Left ventricle myocardium inferior (tissue), 1 donor: ENCODE results near the gene SUV39H2. TPM values are rescaled to one million over a fixed set of nuclear protein-coding genes. Genes with fewer than 3 reads are reported as not detected.

Experiments
- DNase-seq: peaks from one replicate; pipeline ENCODE4 v3.0.0-alpha.2; 2020
- H3K27ac ChIP-seq: fragments of 200-600 bp; replicated peaks from 2 replicates; pipeline ENCODE4 v1.8.0; 2021
- H3K27me3 ChIP-seq: fragments of 200-600 bp; 2 replicates; pipeline ENCODE4 v1.8.0; 2021; ENCODE audit warnings: low read depth
- H3K36me3 ChIP-seq: fragments of 200-600 bp; 2 replicates; pipeline ENCODE4 v1.8.0; 2021
- H3K4me1 ChIP-seq: fragments of 200-600 bp; 2 replicates; pipeline ENCODE4 v1.8.0; 2021
- H3K4me3 ChIP-seq: fragments of 200-600 bp; 2 replicates; pipeline ENCODE4 v1.8.0; 2021; ENCODE audit warnings: mild to moderate bottlenecking, moderate library complexity
- H3K9me3 ChIP-seq: fragments of 200-600 bp; replicated peaks from 2 replicates; pipeline ENCODE4 v1.8.0; 2021
- intact Hi-C: fragments of 100-400 bp; cut with micrococcal nuclease; formaldehyde crosslinking; loops from one replicate; pipeline ENCODE4 v1.11.0; 2022
- total RNA-seq: library from RNA; stranded (reverse); fragmentation: NEBNext Ultra II Directional; extraction: Animal tissue kit (Norgen Biotek cat#: 25700); gene quantifications from one replicate; pipeline ENCODE4 v1.2.1, GENCODE V29; 2021
- TF ChIP-seq, protein P1 (sequence below): fragments of 200-600 bp; IDR thresholded peaks from 2 replicates; pipeline ENCODE4 v1.8.0; 2021; ENCODE audit warnings: antibody characterized with exemption, mild to moderate bottlenecking, borderline replicate concordance
- donor health status: DM: no; HTN: yes; CAD: no; lungs with severe emphysema.

SUV39H2 gene
- total RNA-seq, 1 donor from 2014 or later = 4.8 TPM

GRCh38 chr10:14844948-14845347 is 33.7 kb upstream of the SUV39H2 start:
- Histone ChIP-seq H3K27me3 (no peaks in the 10 kb centered on the region), H3K4me3 (no peak overlapping the region), H3K9me3 (no peaks in the 10 kb centered on the region), H3K4me1 (peaks cover 2% of the 10 kb centered on the region), H3K27ac (no peak overlapping the region), H3K36me3 (peaks cover 65% of the 10 kb centered on the region)
- no peak for DNase-seq
- TF ChIP-seq, protein P1, sequence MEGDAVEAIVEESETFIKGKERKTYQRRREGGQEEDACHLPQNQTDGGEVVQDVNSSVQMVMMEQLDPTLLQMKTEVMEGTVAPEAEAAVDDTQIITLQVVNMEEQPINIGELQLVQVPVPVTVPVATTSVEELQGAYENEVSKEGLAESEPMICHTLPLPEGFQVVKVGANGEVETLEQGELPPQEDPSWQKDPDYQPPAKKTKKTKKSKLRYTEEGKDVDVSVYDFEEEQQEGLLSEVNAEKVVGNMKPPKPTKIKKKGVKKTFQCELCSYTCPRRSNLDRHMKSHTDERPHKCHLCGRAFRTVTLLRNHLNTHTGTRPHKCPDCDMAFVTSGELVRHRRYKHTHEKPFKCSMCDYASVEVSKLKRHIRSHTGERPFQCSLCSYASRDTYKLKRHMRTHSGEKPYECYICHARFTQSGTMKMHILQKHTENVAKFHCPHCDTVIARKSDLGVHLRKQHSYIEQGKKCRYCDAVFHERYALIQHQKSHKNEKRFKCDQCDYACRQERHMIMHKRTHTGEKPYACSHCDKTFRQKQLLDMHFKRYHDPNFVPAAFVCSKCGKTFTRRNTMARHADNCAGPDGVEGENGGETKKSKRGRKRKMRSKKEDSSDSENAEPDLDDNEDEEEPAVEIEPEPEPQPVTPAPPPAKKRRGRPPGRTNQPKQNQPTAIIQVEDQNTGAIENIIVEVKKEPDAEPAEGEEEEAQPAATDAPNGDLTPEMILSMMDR = no peak
- intact Hi-C loops = no loop called here

- TF ChIP-seq, protein P1 = no peak
- Histone ChIP-seq H3K27me3 (no peaks in the 10 kb centered on the region), H3K36me3 (peaks cover 35% of the 10 kb centered on the region), H3K4me3 (no peak overlapping the region), H3K27ac (no peak overlapping the region), H3K4me1 (no peaks in the 10 kb centered on the region), H3K9me3 (no peaks in the 10 kb centered on the region)
- DNase-seq = no peak
- intact Hi-C loops = no loop called here
Observed at GRCh38 chr10:14852236-14852635, 26.4 kb upstream of the SUV39H2 start.

DNA sequence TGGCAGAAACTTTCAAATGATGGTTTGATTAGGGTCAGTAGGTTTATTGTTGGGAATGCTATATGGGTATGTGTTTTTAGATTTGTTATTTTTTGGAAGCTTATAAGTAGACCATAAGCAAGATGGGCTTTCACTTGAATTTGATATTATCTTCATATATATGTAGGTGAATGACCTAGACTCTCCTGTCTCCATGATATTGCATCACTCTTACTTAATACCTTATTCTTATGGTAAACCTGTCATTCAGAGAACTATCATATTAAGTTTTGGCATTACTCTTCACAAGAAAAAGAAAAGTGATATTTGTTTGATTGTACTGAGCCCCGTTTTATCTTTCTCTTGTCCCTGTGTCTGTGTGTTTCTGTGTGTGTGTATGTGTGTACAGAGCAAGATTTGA is 23.2 kb upstream of the SUV39H2 start:
- no peaks in the 10 kb centered on the region for H3K27me3 ChIP-seq
- TF ChIP-seq, protein P1 = no peak
- H3K36me3 ChIP-seq = peaks cover 34% of the 10 kb centered on the region
- H3K9me3 ChIP-seq = no peaks in the 10 kb centered on the region
- no peaks in the 10 kb centered on the region for H3K4me1 ChIP-seq
- no peak for DNase-seq
- no peak overlapping the region for H3K27ac ChIP-seq
- no peak overlapping the region for H3K4me3 ChIP-seq
- intact Hi-C loops = no loop called here

DNA sequence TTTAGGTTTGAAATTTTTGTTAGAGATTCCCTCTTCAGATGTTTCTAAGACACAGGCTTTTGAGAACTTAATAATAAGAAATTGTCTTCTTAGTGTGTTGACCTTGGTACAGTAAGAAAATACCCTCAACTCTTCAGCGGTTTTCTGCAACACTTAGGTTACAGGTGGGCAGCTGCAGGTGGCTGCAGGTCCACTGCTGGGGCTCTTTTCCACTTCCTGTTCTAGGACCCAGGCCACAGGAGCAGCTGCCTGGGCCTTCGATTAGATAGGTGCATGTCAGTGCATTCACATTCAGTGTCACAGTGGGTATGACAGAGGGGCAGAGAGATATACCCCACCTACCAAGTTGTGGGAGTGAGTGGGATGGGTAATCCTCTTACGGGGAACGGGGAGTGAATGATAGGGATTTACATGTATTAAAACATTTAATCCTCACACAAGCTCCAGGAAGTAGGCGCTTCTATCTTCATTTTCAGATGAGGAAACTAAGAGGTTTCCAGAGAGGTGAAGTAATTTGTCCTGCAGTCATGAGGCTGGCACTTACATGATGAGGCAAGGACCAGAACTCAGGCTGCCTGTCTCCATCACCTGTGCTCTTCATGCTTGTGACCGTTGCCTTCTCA is 20.2 kb upstream of the SUV39H2 start:
- no peak overlapping the region for H3K4me3 ChIP-seq
- H3K4me1 ChIP-seq = no peaks in the 10 kb centered on the region
- H3K27ac ChIP-seq = no peak overlapping the region
- TF ChIP-seq, protein P1 = no peak
- no peaks in the 10 kb centered on the region for H3K9me3 ChIP-seq
- H3K27me3 ChIP-seq = no peaks in the 10 kb centered on the region
- intact Hi-C loops = no loop called here
- H3K36me3 ChIP-seq = peaks cover 30% of the 10 kb centered on the region
- DNase-seq = no peak

GRCh38 chr10:14859043-14859442 is 19.6 kb upstream of the SUV39H2 start:
- H3K36me3 ChIP-seq = peaks cover 36% of the 10 kb centered on the region

More at GRCh38 chr10:14859043-14859442, 19.6 kb upstream of the SUV39H2 start:
- no peaks in the 10 kb centered on the region for H3K4me1 ChIP-seq
- no peak overlapping the region for H3K27ac ChIP-seq
- TF ChIP-seq, protein P1 = no peak
- H3K27me3 ChIP-seq = no peaks in the 10 kb centered on the region
- intact Hi-C loops = no loop called here
- no peak for DNase-seq
- H3K4me3 ChIP-seq = no peak overlapping the region
- H3K9me3 ChIP-seq = no peaks in the 10 kb centered on the region
